Cerebellar cortex (tissue), 1 donor: ENCODE data around the gene SEC31B.

ENCODE experiments used
- DNase-seq: peaks from one replicate; pipeline ENCODE4 v3.0.0-alpha.2; 2015; ENCODE audit warnings: low spot score

Gene SEC31B

GRCh38 chr10:100529475-100530298, 10.0 kb upstream of the SEC31B start, which contains the start of gene NDUFB8:
NDUFB8 (minus strand) TSS chr10:100529871; CDS start chr10:100529851, 20 bp downstream.
- peak; percentile 92 for DNase-seq

GRCh38 chr10:100528921-100529474, 9.3 kb upstream of the SEC31B start:
- DNase-seq = peak; percentile 16

GRCh38 chr10:100528123-100528886, 8.6 kb upstream of the SEC31B start:
- no peak for DNase-seq

GRCh38 chr10:100524638-100525037, 5.0 kb upstream of the SEC31B start:
- DNase-seq = no peak

- DNase-seq = no peak
These were observed 4.5 kb upstream of the SEC31B start for GRCh38 chr10:100524206-100524605.

GRCh38 chr10:100522945-100523344, 3.3 kb upstream of the SEC31B start:
- DNase-seq = no peak

GRCh38 chr10:100522107-100522801, 2.6 kb upstream of the SEC31B start:
- no peak for DNase-seq

- DNase-seq = no peak
These were observed 1.1 kb upstream of the SEC31B start for GRCh38 chr10:100520811-100521210.

- peak; percentile 82 for DNase-seq
These were observed 860 bp downstream of the SEC31B start for GRCh38 chr10:100518761-100519241.

- DNase-seq = peak; percentile 38
These were observed 2.8 kb downstream of the SEC31B start for GRCh38 chr10:100516847-100517246.

- no peak for DNase-seq
These were observed 4.0 kb downstream of the SEC31B start for GRCh38 chr10:100515612-100516011.

- no peak for DNase-seq
These were observed 8.9 kb downstream of the SEC31B start for GRCh38 chr10:100510533-100511308.

- no peak for DNase-seq
These were observed 10.3 kb downstream of the SEC31B start for GRCh38 chr10:100509241-100509840.

- DNase-seq = peak; percentile 34
These were observed 10.9 kb downstream of the SEC31B start for GRCh38 chr10:100508691-100509150.

GRCh38 chr10:100508266-100508665, 11.4 kb downstream of the SEC31B start:
- no peak for DNase-seq

GRCh38 chr10:100507357-100507732, 12.3 kb downstream of the SEC31B start:
- no peak for DNase-seq

- DNase-seq = no peak
These were observed 12.9 kb downstream of the SEC31B start for GRCh38 chr10:100506596-100507356.

GRCh38 chr10:100505164-100505563, 14.5 kb downstream of the SEC31B start:
- DNase-seq = no peak

- DNase-seq = no peak
These were observed 15.6 kb downstream of the SEC31B start for GRCh38 chr10:100504096-100504495.

GRCh38 chr10:100502926-100503494, 16.7 kb downstream of the SEC31B start:
- no peak for DNase-seq
